ENCODE results near the gene DUSP1. TPM values are rescaled to one million over a fixed set of nuclear protein-coding genes. Genes with fewer than 3 reads are reported as not detected.

DUSP1 gene
- total RNA-seq, 3 donors from 2014 or later: 752 to 1,562 (median 1,015) TPM

- DNase-seq (ENCODE audit: low spot score in 2 of 2): no peak
- Histone ChIP-seq H3K4me3 (no peak overlapping the region), H3K36me3 (no peaks in the 10 kb centered on the region), H3K27ac (no peak overlapping the region), H3K4me1 (no peaks in the 10 kb centered on the region), H3K9me3 (no peaks in the 10 kb centered on the region), H3K27me3 (no peaks in the 10 kb centered on the region)
- TF ChIP-seq POLR2A (IDR thresholded peaks at IDR 0.05) (no peak), CTCF (IDR thresholded peaks at IDR 0.05) (no peak)
- intact Hi-C loops (cut with DNase I; ENCODE audit: low total_unique reads): loop anchor here (10.0 kb wide), 2 partner anchors 85 to 125 kb away; no protein-coding TSS in a partner anchor
Observed at GRCh38 chr5:172779691-172780341, 8.8 kb upstream of the DUSP1 start.

- Histone ChIP-seq H3K4me1 (no peaks in the 10 kb centered on the region), H3K27ac (peak overlapping the region; percentile 91 to 100), H3K4me3 (peak overlapping the region in 1 of 3 donors; percentile 1), H3K27me3 (no peaks in the 10 kb centered on the region), H3K36me3 (no peaks in the 10 kb centered on the region), H3K9me3 (no peaks in the 10 kb centered on the region)
- intact Hi-C loops (cut with DNase I; ENCODE audit: low total_unique reads): loop anchor here (10.0 kb wide), 2 partner anchors 87 to 127 kb away; no protein-coding TSS in a partner anchor
- peak in 1 of 3 donors; percentile 71 for TF ChIP-seq POLR2AphosphoS5 (IDR thresholded peaks at IDR 0.05)
- no peak for TF ChIP-seq CTCF (IDR thresholded peaks at IDR 0.05)
- TF ChIP-seq POLR2A (IDR thresholded peaks at IDR 0.05): no peak
- no peak for DNase-seq (ENCODE audit: low spot score in 2 of 2)
Observed at GRCh38 chr5:172777881-172778814, 7.2 kb upstream of the DUSP1 start.

- H3K27ac ChIP-seq: peak overlapping the region; percentile 54 to 100
- H3K36me3 ChIP-seq: no peaks in the 10 kb centered on the region
- no peaks in the 10 kb centered on the region for H3K9me3 ChIP-seq
- intact Hi-C loops (cut with DNase I; ENCODE audit: low total_unique reads): loop anchor here (10.0 kb wide), 2 partner anchors 89 to 129 kb away; no protein-coding TSS in a partner anchor
- no peak for TF ChIP-seq POLR2AphosphoS5 (IDR thresholded peaks at IDR 0.05)
- H3K4me1 ChIP-seq: no peaks in the 10 kb centered on the region
- no peak overlapping the region for H3K4me3 ChIP-seq
- DNase-seq (ENCODE audit: low spot score in 2 of 2): no peak
- no peaks in the 10 kb centered on the region for H3K27me3 ChIP-seq
Observed at GRCh38 chr5:172776235-172776594, 5.2 kb upstream of the DUSP1 start.

- no peak for TF ChIP-seq POLR2A (IDR thresholded peaks at IDR 0.05)
- peak; percentile 70 to 99 (median 90) for TF ChIP-seq POLR2AphosphoS5 (IDR thresholded peaks at IDR 0.05)
- TF ChIP-seq CTCF (IDR thresholded peaks at IDR 0.05): no peak
- Histone ChIP-seq H3K36me3 (no peaks in the 10 kb centered on the region), H3K27me3 (no peaks in the 10 kb centered on the region), H3K27ac (peak overlapping the region; percentile 98 to 100), H3K4me3 (no peak overlapping the region), H3K9me3 (no peaks in the 10 kb centered on the region), H3K4me1 (no peaks in the 10 kb centered on the region)
- intact Hi-C loops (cut with DNase I; ENCODE audit: low total_unique reads): loop anchor here (10.0 kb wide), 2 partner anchors 89 to 129 kb away; no protein-coding TSS in a partner anchor
- peak; percentile 71 to 73 for DNase-seq (ENCODE audit: low spot score in 2 of 2)
Observed at GRCh38 chr5:172775326-172776234, 4.6 kb upstream of the DUSP1 start.
